HG03520 (cell line): Measurements from ENCODE around the gene AMHR2.
A peak's percentile ranks its signal among the peaks of the same experiment; 100 is the strongest.
"Not testable (repeated sequence)": the region's sequence is repeated elsewhere in the genome, so short reads cannot be mapped to it uniquely, and the experiment has no call there.

Source experiments
- ATAC-seq: cut with Tn5 transposase; IDR thresholded peaks from one replicate; pipeline ENCODE4 v1.9.1; 2021; ENCODE audit warnings: mild to moderate bottlenecking, moderate library complexity; ENCODE audit not compliant: unreplicated experiment

The AMHR2 gene

GRCh38 chr12:53414756-53415417, 8.8 kb upstream of the AMHR2 start:
- ATAC-seq = no peak

- ATAC-seq = not testable (repeated sequence)
Observed at GRCh38 chr12:53415752-53416389, 7.8 kb upstream of the AMHR2 start.

GRCh38 chr12:53417291-53417816, 6.3 kb upstream of the AMHR2 start:
- not testable (repeated sequence) for ATAC-seq

- ATAC-seq = no peak
Observed at GRCh38 chr12:53418221-53418620, 5.4 kb upstream of the AMHR2 start.

- no peak for ATAC-seq
Observed at GRCh38 chr12:53419756-53420155, 3.9 kb upstream of the AMHR2 start.

GRCh38 chr12:53422247-53422646, 1.4 kb upstream of the AMHR2 start:
- ATAC-seq = not testable (repeated sequence)

- ATAC-seq = no peak
Observed at GRCh38 chr12:53424626-53425514, 1.2 kb downstream of the AMHR2 start.

GRCh38 chr12:53425515-53426150, 2.0 kb downstream of the AMHR2 start:
- ATAC-seq = no peak

GRCh38 chr12:53427905-53428594, 4.4 kb downstream of the AMHR2 start:
- no peak for ATAC-seq

- ATAC-seq = no peak
Observed at GRCh38 chr12:53428741-53429140, 5.1 kb downstream of the AMHR2 start.

GRCh38 chr12:53430116-53430515, 6.5 kb downstream of the AMHR2 start:
- ATAC-seq = no peak

- no peak for ATAC-seq
Observed at GRCh38 chr12:53431187-53431586, 7.5 kb downstream of the AMHR2 start.

- ATAC-seq = not testable (repeated sequence)
Observed at GRCh38 chr12:53435326-53435725, 11.7 kb downstream of the AMHR2 start.

- not testable (repeated sequence) for ATAC-seq
Observed at GRCh38 chr12:53439582-53439981, 15.9 kb downstream of the AMHR2 start.

- peak; percentile 98 for ATAC-seq
Observed at GRCh38 chr12:53441040-53441833, 17.6 kb downstream of the AMHR2 start, which contains the start of gene PRR13. PRR13 (plus strand) TSS chr12:53441734; CDS start chr12:53442715, 981 bp downstream.

- no peak for ATAC-seq
Observed at GRCh38 chr12:53443955-53444354, 20.3 kb downstream of the AMHR2 start.

GRCh38 chr12:53444593-53445325, 21.1 kb downstream of the AMHR2 start:
- not testable (repeated sequence) for ATAC-seq

GRCh38 chr12:53450936-53451335, 27.3 kb downstream of the AMHR2 start:
- ATAC-seq = no peak
